Hindlimb muscle (tissue), 1 donor: ENCODE measurements around the gene CFL2. TPM values are rescaled to one million over a fixed set of nuclear protein-coding genes. Genes with fewer than 3 reads are reported as not detected.
"Not testable (repeated sequence)": the region's sequence is repeated elsewhere in the genome, so short reads cannot be mapped to it uniquely, and the experiment has no call there.

Experiments used
- DNase-seq: peaks from one replicate; pipeline ENCODE4 v3.0.0-alpha.2; 2013
- polyA plus RNA-seq: library from polyadenylated mRNA; unstranded; fragments of 120-200 nt; gene quantifications from one replicate; pipeline ENCODE4 v1.2.1, GENCODE V29; 2013; ENCODE audit not compliant: insufficient read length

CFL2 gene
- polyA plus RNA-seq, 1 donor: 647 TPM

- DNase-seq: peak; percentile 63
These were observed 3.2 kb downstream of the CFL2 start for GRCh38 chr14:34711169-34711568.

GRCh38 chr14:34710744-34711143, 3.6 kb downstream of the CFL2 start:
- DNase-seq: no peak

GRCh38 chr14:34710006-34710405, 4.4 kb downstream of the CFL2 start:
- DNase-seq: no peak

- DNase-seq: no peak
These were observed 6.7 kb downstream of the CFL2 start for GRCh38 chr14:34707722-34708121.

GRCh38 chr14:34701808-34702207, 12.6 kb downstream of the CFL2 start:
- DNase-seq: no peak

GRCh38 chr14:34700622-34701130, 13.7 kb downstream of the CFL2 start:
- DNase-seq: no peak

GRCh38 chr14:34699873-34700621, 14.3 kb downstream of the CFL2 start:
- no peak for DNase-seq

- DNase-seq: not testable (repeated sequence)
These were observed 20.2 kb downstream of the CFL2 start for GRCh38 chr14:34694216-34694615.

GRCh38 chr14:34693228-34693939, 21.0 kb downstream of the CFL2 start:
- peak; percentile 32 for DNase-seq

GRCh38 chr14:34692898-34693227, 21.5 kb downstream of the CFL2 start:
- DNase-seq: no peak

- no peak for DNase-seq
These were observed 22.0 kb downstream of the CFL2 start for GRCh38 chr14:34692348-34692747.

GRCh38 chr14:34691206-34691605, 23.2 kb downstream of the CFL2 start:
- DNase-seq: no peak

- no peak for DNase-seq
These were observed 25.8 kb downstream of the CFL2 start for GRCh38 chr14:34688470-34689206.

- no peak for DNase-seq
These were observed 28.5 kb downstream of the CFL2 start for GRCh38 chr14:34685819-34686428.

GRCh38 chr14:34684578-34684977, 29.8 kb downstream of the CFL2 start:
- no peak for DNase-seq

GRCh38 chr14:34682787-34683321, 31.5 kb downstream of the CFL2 start:
- DNase-seq: no peak

- no peak for DNase-seq
These were observed 33.5 kb downstream of the CFL2 start for GRCh38 chr14:34680806-34681479.

- no peak for DNase-seq
These were observed 35.7 kb downstream of the CFL2 start for GRCh38 chr14:34678735-34679134.

- peak; percentile 6 for DNase-seq
These were observed 36.1 kb downstream of the CFL2 start for GRCh38 chr14:34678306-34678705.

- no peak for DNase-seq
These were observed 37.7 kb downstream of the CFL2 start for GRCh38 chr14:34676516-34677211.

- no peak for DNase-seq
These were observed 40.7 kb downstream of the CFL2 start for GRCh38 chr14:34673702-34674101.
